ENCODE results near the gene AMOT. TPM values are rescaled to one million over a fixed set of nuclear protein-coding genes. Genes with fewer than 3 reads are reported as not detected.

The AMOT gene
- polyA plus RNA-seq, 1 donor from 2014 or later, result 2.8 TPM

- Histone ChIP-seq H3K9ac (ENCODE audit: low read length) (no peak overlapping the region), H3K9me2 (ENCODE audit: insufficient read depth, low read length) (no peaks in the 10 kb centered on the region), H3K27ac (ENCODE audit: low read length) (no peak overlapping the region), H3K4me2 (ENCODE audit: low read length) (no peak overlapping the region), H3K27me3 (ENCODE audit: insufficient read depth, low read depth, low read length) (no peaks in the 10 kb centered on the region), H3K4me3 (ENCODE audit: low read length) (no peak overlapping the region), H4K20me1 (ENCODE audit: insufficient read depth) (no peaks in the 10 kb centered on the region), H3K36me3 (ENCODE audit: insufficient read depth, low read length) (no peaks in the 10 kb centered on the region), H3F3A (ENCODE audit: insufficient read depth, low read length, poor library complexity, severe bottlenecking) (no peaks in the 10 kb centered on the region), H3K9me3 (ENCODE audit: low read length) (no peaks in the 10 kb centered on the region), H3K79me2 (replicated peaks; ENCODE audit: insufficient read depth, low read length) (no peaks in the 10 kb centered on the region), H2AFZ (ENCODE audit: low read depth, low read length) (no peak overlapping the region)
- no peak for TF ChIP-seq SMC3 (conservative IDR thresholded peaks at IDR 0.05; ENCODE audit: poor library complexity)
- TF ChIP-seq TAF1 (IDR thresholded peaks at IDR 0.05; ENCODE audit: low read depth), result no peak
- TF ChIP-seq, protein P1, sequence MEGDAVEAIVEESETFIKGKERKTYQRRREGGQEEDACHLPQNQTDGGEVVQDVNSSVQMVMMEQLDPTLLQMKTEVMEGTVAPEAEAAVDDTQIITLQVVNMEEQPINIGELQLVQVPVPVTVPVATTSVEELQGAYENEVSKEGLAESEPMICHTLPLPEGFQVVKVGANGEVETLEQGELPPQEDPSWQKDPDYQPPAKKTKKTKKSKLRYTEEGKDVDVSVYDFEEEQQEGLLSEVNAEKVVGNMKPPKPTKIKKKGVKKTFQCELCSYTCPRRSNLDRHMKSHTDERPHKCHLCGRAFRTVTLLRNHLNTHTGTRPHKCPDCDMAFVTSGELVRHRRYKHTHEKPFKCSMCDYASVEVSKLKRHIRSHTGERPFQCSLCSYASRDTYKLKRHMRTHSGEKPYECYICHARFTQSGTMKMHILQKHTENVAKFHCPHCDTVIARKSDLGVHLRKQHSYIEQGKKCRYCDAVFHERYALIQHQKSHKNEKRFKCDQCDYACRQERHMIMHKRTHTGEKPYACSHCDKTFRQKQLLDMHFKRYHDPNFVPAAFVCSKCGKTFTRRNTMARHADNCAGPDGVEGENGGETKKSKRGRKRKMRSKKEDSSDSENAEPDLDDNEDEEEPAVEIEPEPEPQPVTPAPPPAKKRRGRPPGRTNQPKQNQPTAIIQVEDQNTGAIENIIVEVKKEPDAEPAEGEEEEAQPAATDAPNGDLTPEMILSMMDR (IDR thresholded peaks at IDR 0.05; ENCODE audit: poor library complexity, severe bottlenecking), result no peak
- TF ChIP-seq RAD21 (conservative IDR thresholded peaks at IDR 0.05), result no peak
- TF ChIP-seq, protein P2, sequence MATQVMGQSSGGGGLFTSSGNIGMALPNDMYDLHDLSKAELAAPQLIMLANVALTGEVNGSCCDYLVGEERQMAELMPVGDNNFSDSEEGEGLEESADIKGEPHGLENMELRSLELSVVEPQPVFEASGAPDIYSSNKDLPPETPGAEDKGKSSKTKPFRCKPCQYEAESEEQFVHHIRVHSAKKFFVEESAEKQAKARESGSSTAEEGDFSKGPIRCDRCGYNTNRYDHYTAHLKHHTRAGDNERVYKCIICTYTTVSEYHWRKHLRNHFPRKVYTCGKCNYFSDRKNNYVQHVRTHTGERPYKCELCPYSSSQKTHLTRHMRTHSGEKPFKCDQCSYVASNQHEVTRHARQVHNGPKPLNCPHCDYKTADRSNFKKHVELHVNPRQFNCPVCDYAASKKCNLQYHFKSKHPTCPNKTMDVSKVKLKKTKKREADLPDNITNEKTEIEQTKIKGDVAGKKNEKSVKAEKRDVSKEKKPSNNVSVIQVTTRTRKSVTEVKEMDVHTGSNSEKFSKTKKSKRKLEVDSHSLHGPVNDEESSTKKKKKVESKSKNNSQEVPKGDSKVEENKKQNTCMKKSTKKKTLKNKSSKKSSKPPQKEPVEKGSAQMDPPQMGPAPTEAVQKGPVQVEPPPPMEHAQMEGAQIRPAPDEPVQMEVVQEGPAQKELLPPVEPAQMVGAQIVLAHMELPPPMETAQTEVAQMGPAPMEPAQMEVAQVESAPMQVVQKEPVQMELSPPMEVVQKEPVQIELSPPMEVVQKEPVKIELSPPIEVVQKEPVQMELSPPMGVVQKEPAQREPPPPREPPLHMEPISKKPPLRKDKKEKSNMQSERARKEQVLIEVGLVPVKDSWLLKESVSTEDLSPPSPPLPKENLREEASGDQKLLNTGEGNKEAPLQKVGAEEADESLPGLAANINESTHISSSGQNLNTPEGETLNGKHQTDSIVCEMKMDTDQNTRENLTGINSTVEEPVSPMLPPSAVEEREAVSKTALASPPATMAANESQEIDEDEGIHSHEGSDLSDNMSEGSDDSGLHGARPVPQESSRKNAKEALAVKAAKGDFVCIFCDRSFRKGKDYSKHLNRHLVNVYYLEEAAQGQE (IDR thresholded peaks at IDR 0.05; ENCODE audit: borderline replicate concordance), result no peak
- no peak for TF ChIP-seq MXI1 (conservative IDR thresholded peaks at IDR 0.05; ENCODE audit: poor library complexity, severe bottlenecking)
- no peak for TF ChIP-seq EP300 (conservative IDR thresholded peaks at IDR 0.05; ENCODE audit: poor library complexity, severe bottlenecking)
These were observed 102.1 kb downstream of the AMOT start for GRCh38 chrX:112738347-112739033.

GRCh38 chrX:112736310-112736709, 104.3 kb downstream of the AMOT start:
- no peak overlapping the region for H3K4me2 ChIP-seq (ENCODE audit: low read length)
- H4K20me1 ChIP-seq (ENCODE audit: insufficient read depth), result no peaks in the 10 kb centered on the region
- no peak overlapping the region for H2AFZ ChIP-seq (ENCODE audit: low read depth, low read length)
- no peaks in the 10 kb centered on the region for H3K79me2 ChIP-seq (replicated peaks; ENCODE audit: insufficient read depth, low read length)
- H3K27me3 ChIP-seq (ENCODE audit: insufficient read depth, low read depth, low read length), result no peaks in the 10 kb centered on the region
- H3K9me3 ChIP-seq (ENCODE audit: low read length), result no peaks in the 10 kb centered on the region
- H3K9ac ChIP-seq (ENCODE audit: low read length), result no peak overlapping the region
- H3K36me3 ChIP-seq (ENCODE audit: insufficient read depth, low read length), result no peaks in the 10 kb centered on the region
- H3K27ac ChIP-seq (ENCODE audit: low read length), result no peak overlapping the region
- no peak overlapping the region for H3K4me3 ChIP-seq (ENCODE audit: low read length)
- TF ChIP-seq SMC3 (conservative IDR thresholded peaks at IDR 0.05; ENCODE audit: poor library complexity) (no peak), POLR2AphosphoS5 (IDR thresholded peaks at IDR 0.05) (no peak), TAF1 (IDR thresholded peaks at IDR 0.05; ENCODE audit: low read depth) (no peak), EP300 (conservative IDR thresholded peaks at IDR 0.05; ENCODE audit: poor library complexity, severe bottlenecking) (no peak), RAD21 (conservative IDR thresholded peaks at IDR 0.05) (no peak), EZH2 (IDR thresholded peaks at IDR 0.05; ENCODE audit: borderline replicate concordance, insufficient read depth, low read length, poor library complexity, severe bottlenecking) (no peak), MXI1 (conservative IDR thresholded peaks at IDR 0.05; ENCODE audit: poor library complexity, severe bottlenecking) (no peak)
- TF ChIP-seq, protein P2 (IDR thresholded peaks at IDR 0.05; ENCODE audit: borderline replicate concordance), result no peak
- TF ChIP-seq, protein P1 (IDR thresholded peaks at IDR 0.05; ENCODE audit: poor library complexity, severe bottlenecking), result no peak
- H3K9me2 ChIP-seq (ENCODE audit: insufficient read depth, low read length), result no peaks in the 10 kb centered on the region
- no peaks in the 10 kb centered on the region for H3F3A ChIP-seq (ENCODE audit: insufficient read depth, low read length, poor library complexity, severe bottlenecking)

Data from neural cell (in vitro differentiated cells).